Fibroblast of mammary gland (primary cell): Measurements from ENCODE around the gene MPP2.

Experiments
- DNase-seq: peaks from one replicate; pipeline ENCODE4 v3.0.0-alpha.2; 2010; ENCODE audit warnings: low read depth
- H3K4me3 ChIP-seq: 2 replicates; pipeline ENCODE4 v1.5.1; 2011; ENCODE audit warnings: low read depth, mild to moderate bottlenecking, low read length, moderate library complexity; ENCODE audit not compliant: control insufficient read depth
- CTCF ChIP-seq: conservative IDR thresholded peaks from 2 replicates; pipeline ENCODE4 v1.5.1; 2011; ENCODE audit warnings: low read depth, low read length, inconsistent platforms; ENCODE audit not compliant: control insufficient read depth, insufficient read depth

MPP2 gene

DNA sequence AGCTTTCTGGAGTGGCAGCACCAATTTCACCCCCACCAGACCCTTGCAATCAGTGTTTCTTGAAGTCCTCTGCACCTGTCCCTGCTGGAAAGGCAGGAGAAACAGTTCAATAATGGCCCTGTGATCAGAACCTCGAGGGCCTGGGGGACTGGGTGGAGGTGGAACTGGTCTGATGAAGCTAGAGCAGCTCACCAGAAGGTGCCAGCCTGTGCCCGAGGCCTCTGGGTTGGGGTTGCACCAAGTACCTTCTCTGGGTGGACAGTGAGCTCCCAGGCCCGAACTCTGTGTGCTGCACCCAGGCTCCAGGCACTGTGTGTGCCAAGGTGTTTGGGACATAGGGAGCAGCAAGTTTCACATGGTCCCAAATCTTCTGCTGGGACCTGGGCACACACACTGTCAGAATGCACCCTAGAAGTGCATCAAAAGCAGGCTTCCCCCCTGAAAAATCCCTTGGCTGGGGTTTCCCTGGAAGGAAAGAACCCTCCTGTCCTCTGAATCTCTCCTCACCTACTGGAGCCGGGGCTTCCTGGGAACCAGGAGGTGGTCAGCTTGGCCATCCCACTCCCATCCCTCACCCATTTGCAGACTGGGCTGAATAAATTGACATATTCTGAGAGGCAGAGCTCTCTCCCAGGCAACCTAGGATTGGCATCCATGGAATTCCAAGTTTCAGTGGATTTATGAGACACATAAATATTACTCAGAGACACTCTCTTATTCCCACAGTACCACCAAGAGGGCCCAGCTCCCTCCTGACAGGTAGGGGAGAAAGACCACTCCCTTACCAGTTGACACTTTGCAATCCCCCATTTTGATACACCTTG, 43.0 kb downstream of the MPP2 start:
- no peak for TF ChIP-seq CTCF
- H3K4me3 ChIP-seq = no peak overlapping the region
- no peak for DNase-seq

GRCh38 chr17:43861960-43862359, 45.4 kb downstream of the MPP2 start:
- no peak for DNase-seq
- H3K4me3 ChIP-seq = no peak overlapping the region
- TF ChIP-seq CTCF = no peak

- no peak overlapping the region for H3K4me3 ChIP-seq
- TF ChIP-seq CTCF = no peak
- DNase-seq = no peak
Observed at GRCh38 chr17:43860927-43861622, 46.3 kb downstream of the MPP2 start.

DNA sequence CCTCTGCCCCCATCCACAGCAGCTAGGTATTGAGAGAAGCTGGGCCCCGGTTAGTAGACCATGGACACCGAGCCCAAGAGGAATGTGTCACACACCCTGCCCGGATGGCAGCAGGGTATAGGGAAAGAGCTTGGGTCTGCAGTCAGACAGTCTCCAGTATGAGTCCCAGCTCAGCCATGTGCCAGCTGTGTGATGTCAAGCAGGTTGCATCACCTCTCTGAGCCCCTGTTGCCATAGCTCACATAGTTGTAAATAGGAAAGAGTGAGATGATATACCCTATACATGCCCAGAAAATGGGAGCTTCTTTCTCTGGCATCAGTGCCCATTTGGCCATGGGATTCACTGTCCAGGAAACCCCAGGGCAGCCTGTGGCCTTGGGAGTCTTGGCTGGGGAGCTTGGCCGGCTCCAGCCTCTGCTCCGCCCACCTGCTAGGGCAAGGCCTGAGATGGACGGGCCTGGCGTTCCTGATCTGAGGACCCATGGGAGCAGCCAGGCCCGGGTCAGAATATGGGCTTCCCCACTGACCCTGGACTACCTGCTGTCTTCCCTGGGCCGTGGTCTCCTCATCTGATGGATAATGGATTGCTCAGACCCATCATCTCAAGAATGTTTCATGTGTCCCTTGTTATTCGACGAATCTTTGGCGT, 47.1 kb downstream of the MPP2 start:
- TF ChIP-seq CTCF = no peak
- H3K4me3 ChIP-seq = no peak overlapping the region
- no peak for DNase-seq

DNA sequence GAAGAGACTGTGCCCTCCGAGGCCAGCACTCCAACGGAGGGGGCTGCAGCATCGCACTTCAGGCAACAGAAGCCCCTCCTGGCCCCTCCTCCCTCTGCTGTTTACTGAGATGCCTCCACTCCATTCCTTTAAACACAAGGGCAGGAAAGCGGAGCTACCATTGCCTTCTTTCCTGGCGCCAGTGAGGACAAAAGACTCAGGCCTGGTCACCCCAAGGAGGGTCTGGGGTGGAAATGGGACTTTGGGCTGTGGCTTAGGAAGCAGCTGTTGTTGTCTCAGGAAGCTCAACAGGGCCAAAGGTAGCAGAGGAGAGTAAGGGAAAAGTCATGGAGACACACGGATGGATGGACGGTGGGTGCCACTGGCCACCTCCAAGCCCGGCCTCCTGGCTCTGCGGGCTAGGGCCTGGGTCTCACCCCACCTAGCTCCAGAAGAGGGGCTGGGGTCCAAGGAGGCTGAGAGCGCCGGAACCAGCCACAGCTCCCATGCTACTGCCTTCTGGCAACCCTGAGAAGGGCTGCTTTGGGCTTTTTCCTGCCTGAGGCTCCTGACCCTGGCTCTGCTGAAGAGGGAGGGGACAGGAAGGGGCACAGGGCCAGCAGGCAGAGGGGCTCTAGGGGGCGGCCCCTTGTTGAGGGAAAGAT, 49.3 kb downstream of the MPP2 start:
- no peak for DNase-seq

More for the DNA sequence above, 49.3 kb downstream of the MPP2 start:
- no peak overlapping the region for H3K4me3 ChIP-seq
- no peak for TF ChIP-seq CTCF
